Prostate gland (tissue), 2 donors: ENCODE data around the gene LPP. TPM values are rescaled to one million over a fixed set of nuclear protein-coding genes. Genes with fewer than 3 reads are reported as not detected.

Experiments
- DNase-seq: peaks from one replicate; pipeline ENCODE4 v3.0.0-alpha.2; 2019; ENCODE audit warnings: low spot score
- H3K27ac ChIP-seq, 2 donors: fragments of 200-600 bp; sonication (generic); 2 replicates each; pipeline ENCODE4 v1.5.1; 2017 to 2019
- H3K27me3 ChIP-seq: fragments of 200-600 bp; sonication (generic); replicated peaks from 2 replicates; pipeline ENCODE4 v1.5.1; 2019; ENCODE audit not compliant: insufficient read depth
- H3K36me3 ChIP-seq, 2 donors: fragments of 200-600 bp; sonication (generic); 1 replicate in 1 of 2; 2 replicates in 1 of 2; pipeline versions ENCODE4 v1.5.1 to v1.8.1; 2017 to 2019
- H3K4me1 ChIP-seq: fragments of 200-600 bp; sonication (generic); replicated peaks from 2 replicates; pipeline ENCODE4 v1.5.1; 2019
- H3K4me3 ChIP-seq, 2 donors: fragments of 200-600 bp; sonication (generic); 2 replicates each; pipeline ENCODE4 v1.5.1; 2017 to 2019
- H3K9me3 ChIP-seq: fragments of 200-600 bp; sonication (generic); 2 replicates; pipeline ENCODE4 v1.5.1; 2017
- POLR2A ChIP-seq: fragments of 450-650 bp; IDR thresholded peaks from one replicate; pipeline ENCODE4 v1.6.1; 2016; ENCODE audit warnings: antibody characterized with exemption, mild to moderate bottlenecking
- POLR2AphosphoS5 ChIP-seq: sonication (generic); formaldehyde crosslinking; IDR thresholded peaks from one replicate; pipeline ENCODE4 v1.6.1; 2017; ENCODE audit warnings: antibody characterized with exemption
- WGBS: methylation state at CpG from one replicate; pipeline ENCODE4 v1.1.5; 2018; 5-methylcytosine and 5-hydroxymethylcytosine counted together
- intact Hi-C: fragments of 100-400 bp; cut with DNase I; formaldehyde crosslinking; loops from one replicate; pipeline ENCODE4 v1.14.2; 2022
- total RNA-seq, 2 donors: library from RNA; depleted of rRNA; stranded (reverse); fragments of >200 nt; gene quantifications; one replicate each; pipeline ENCODE4 v1.1.0, GENCODE V29; 2016
- TF ChIP-seq, protein P1 (sequence below), 4 experiments: fragments of 200-600 bp in 2 of 4; fragments of 450-650 bp in 2 of 4; sonication (generic) in 2 of 4; IDR thresholded peaks; 1 replicate in 3 of 4; 2 replicates in 1 of 4; pipeline ENCODE4 v1.5.1; 2016 to 2019; ENCODE audit warnings: antibody characterized with exemption in 4 of 4, mild to moderate bottlenecking in 2 of 4, moderate library complexity in 2 of 4

LPP gene
- total RNA-seq, 2 donors from 2014 or later = 219 to 248 TPM

DNA sequence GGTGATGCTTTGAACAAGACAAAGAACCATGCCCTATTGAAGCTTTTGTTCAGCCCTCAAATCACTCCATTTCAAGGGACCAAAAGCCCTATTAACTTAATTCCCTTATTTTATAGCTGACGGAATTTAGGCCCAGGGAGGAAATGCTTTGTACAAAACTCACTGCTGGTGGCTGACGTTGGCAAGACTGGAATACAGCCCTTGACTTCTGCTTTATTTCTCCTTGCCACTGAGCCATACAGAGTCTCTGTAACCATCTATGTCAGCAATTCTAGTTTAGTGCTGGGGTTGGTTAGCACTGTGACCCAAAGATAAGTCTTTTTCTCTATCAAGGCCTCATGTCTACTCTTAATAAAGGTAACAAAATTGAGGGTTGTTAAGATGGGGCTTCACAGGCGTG, 701.7 kb downstream of the LPP start:
- no peak overlapping the region for H3K27ac ChIP-seq
- TF ChIP-seq POLR2AphosphoS5 = no peak
- TF ChIP-seq POLR2A = no peak

GRCh38 chr3:188860147-188860546, 706.2 kb downstream of the LPP start:
- intact Hi-C loops = no loop called here
- H3K4me1 ChIP-seq = no peaks in the 10 kb centered on the region
- H3K27me3 ChIP-seq = no peaks in the 10 kb centered on the region
- H3K4me3 ChIP-seq = no peak overlapping the region
- H3K27ac ChIP-seq = no peak overlapping the region
- H3K9me3 ChIP-seq = no peaks in the 10 kb centered on the region
- H3K36me3 ChIP-seq = no peaks in the 10 kb centered on the region
- WGBS = 97% methylated on average over 3 of the region's 3 CpGs
- TF ChIP-seq POLR2AphosphoS5 (no peak), POLR2A (no peak)
- TF ChIP-seq, protein P1, sequence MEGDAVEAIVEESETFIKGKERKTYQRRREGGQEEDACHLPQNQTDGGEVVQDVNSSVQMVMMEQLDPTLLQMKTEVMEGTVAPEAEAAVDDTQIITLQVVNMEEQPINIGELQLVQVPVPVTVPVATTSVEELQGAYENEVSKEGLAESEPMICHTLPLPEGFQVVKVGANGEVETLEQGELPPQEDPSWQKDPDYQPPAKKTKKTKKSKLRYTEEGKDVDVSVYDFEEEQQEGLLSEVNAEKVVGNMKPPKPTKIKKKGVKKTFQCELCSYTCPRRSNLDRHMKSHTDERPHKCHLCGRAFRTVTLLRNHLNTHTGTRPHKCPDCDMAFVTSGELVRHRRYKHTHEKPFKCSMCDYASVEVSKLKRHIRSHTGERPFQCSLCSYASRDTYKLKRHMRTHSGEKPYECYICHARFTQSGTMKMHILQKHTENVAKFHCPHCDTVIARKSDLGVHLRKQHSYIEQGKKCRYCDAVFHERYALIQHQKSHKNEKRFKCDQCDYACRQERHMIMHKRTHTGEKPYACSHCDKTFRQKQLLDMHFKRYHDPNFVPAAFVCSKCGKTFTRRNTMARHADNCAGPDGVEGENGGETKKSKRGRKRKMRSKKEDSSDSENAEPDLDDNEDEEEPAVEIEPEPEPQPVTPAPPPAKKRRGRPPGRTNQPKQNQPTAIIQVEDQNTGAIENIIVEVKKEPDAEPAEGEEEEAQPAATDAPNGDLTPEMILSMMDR (IDR thresholded peaks at IDR 0.05) = no peak
- DNase-seq = no peak

More for the DNA sequence above, 701.7 kb downstream of the LPP start:
- 63% methylated on average over 3 of the region's 3 CpGs for WGBS
- H3K4me3 ChIP-seq = no peak overlapping the region
- H3K27me3 ChIP-seq = no peaks in the 10 kb centered on the region
- no peak for DNase-seq
- no peaks in the 10 kb centered on the region for H3K9me3 ChIP-seq
- intact Hi-C loops = no loop called here
- no peaks in the 10 kb centered on the region for H3K4me1 ChIP-seq
- H3K36me3 ChIP-seq = no peaks in the 10 kb centered on the region

DNA sequence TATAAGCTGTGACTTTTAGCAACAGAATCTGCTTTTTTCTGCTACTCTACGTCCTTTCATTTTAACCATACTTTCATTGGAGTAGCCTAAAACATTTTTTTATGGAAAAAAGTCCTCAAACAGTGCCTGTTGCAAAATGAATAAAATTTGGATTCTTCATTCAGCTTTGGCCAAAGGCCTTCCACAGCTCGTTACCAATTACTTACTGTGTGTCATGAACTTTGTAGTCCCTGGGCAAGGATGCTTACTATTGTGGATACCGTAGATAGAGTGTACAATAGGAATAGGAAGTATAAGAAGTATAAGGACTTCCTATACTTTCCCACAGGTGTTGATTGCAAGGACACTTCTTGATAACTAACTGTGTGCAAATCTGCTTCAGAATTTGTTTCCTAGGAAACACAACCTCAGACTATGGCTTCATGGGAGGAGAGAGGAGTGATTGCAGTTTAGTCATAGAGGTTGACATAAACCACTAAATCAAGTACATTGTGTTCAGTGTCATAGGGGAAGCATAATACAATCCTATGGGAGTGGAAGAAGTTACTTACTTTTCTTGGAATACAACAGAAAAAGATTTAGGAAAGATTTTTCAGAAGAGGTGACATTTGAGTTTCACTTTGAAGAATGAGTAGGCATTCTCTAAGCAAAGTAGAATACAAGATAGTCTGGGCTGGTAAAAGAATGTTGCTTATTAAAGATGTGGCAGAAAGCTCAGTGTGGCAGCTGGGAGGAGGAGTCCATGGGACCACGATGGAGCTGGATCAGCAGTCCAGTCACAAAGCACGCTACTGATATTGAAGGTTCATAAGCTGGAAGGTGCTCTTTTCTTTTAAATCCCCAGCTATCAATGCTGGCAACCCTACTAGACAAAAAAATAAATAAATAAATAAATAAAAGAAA, 708.1 kb downstream of the LPP start:
- Histone ChIP-seq H3K4me1 (no peaks in the 10 kb centered on the region), H3K36me3 (no peaks in the 10 kb centered on the region), H3K4me3 (no peak overlapping the region), H3K27ac (no peak overlapping the region), H3K27me3 (no peaks in the 10 kb centered on the region), H3K9me3 (no peaks in the 10 kb centered on the region)
- WGBS = 78% methylated on average over 5 of the region's 5 CpGs
- intact Hi-C loops = no loop called here
- TF ChIP-seq, protein P1 (IDR thresholded peaks at IDR 0.05) = no peak
- TF ChIP-seq POLR2A (no peak), POLR2AphosphoS5 (no peak)
- no peak for DNase-seq

GRCh38 chr3:188863999-188864406, 710.0 kb downstream of the LPP start:
- no peaks in the 10 kb centered on the region for H3K9me3 ChIP-seq
- H3K27me3 ChIP-seq = no peaks in the 10 kb centered on the region
- TF ChIP-seq, protein P1 (IDR thresholded peaks at IDR 0.05) = no peak
- TF ChIP-seq POLR2A (no peak), POLR2AphosphoS5 (no peak)
- WGBS = 32% methylated on average over 3 of the region's 3 CpGs
- no peak overlapping the region for H3K4me3 ChIP-seq
- no peak overlapping the region for H3K27ac ChIP-seq
- no peaks in the 10 kb centered on the region for H3K4me1 ChIP-seq
- H3K36me3 ChIP-seq = no peaks in the 10 kb centered on the region
- intact Hi-C loops = no loop called here
- DNase-seq = no peak

DNA sequence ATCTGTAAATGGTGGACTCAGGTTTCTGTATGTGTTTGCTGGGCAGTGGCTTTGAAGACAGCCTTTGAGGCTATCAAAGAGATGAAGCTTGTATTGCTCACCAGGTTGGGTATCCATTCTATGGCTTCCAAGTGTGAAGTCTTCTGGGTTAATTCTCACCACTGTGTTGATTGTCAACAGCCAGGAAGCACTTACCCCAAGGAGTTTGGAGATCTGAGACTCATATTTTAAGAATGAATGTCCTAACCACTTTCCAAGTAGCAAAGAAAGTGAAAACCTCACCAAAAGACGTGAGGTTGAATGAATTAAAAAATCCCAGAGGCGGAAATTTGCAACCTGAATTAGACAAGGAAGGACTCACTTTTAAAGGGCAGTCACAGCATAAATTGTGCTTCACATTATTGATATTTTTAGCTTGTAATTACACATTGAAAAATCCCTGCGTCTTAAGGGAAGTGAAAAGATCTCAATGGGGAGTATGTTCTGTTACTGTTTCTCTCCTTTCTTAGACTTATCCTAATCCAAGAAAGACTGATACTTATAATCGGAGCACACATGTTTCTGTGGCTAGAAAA, 713.8 kb downstream of the LPP start:
- TF ChIP-seq POLR2A (no peak), POLR2AphosphoS5 (no peak)
- TF ChIP-seq, protein P1 (IDR thresholded peaks at IDR 0.05) = no peak
- intact Hi-C loops = no loop called here
- no peaks in the 10 kb centered on the region for H3K4me1 ChIP-seq
- H3K9me3 ChIP-seq = no peaks in the 10 kb centered on the region
- 88% methylated on average over 4 of the region's 4 CpGs for WGBS
- no peaks in the 10 kb centered on the region for H3K36me3 ChIP-seq
- H3K27me3 ChIP-seq = no peaks in the 10 kb centered on the region
- H3K27ac ChIP-seq = no peak overlapping the region
- no peak for DNase-seq
- no peak overlapping the region for H3K4me3 ChIP-seq
